Endothelial cell of umbilical vein (primary cell): Measurements from ENCODE around the gene CUX1. TPM values are rescaled to one million over a fixed set of nuclear protein-coding genes. Genes with fewer than 3 reads are reported as not detected.

ENCODE experiments used
- BruUV-seq: library from RNA; stranded (reverse); fragments of 400-500 nt; replicated peaks from 2 replicates; lab custom pipeline; 2021; lab: Mats Ljungman, UMichigan
- CTCF ChIA-PET: fragments of 300-600, 350-600 bp; sonication (Branson Sonifier 250); formaldehyde crosslinking; loops from one replicate; lab custom pipeline; 2021; ENCODE audit warnings: antibody characterized with exemption, inconsistent platforms; lab: Charles Lee
- POLR2A ChIA-PET: fragments of 300-600, 350-600 bp; sonication (Branson Sonifier 250); formaldehyde crosslinking; loops from one replicate; lab custom pipeline; 2021; ENCODE audit warnings: antibody characterized with exemption, inconsistent platforms; lab: Charles Lee
- DNase-seq: peaks from one replicate; pipeline ENCODE4 v3.0.0-alpha.2; 2011; ENCODE audit warnings: low read depth, low spot score
- FAIRE-seq: peaks from 2 replicates; lab custom pipeline; 2011; peaks lifted over from hg19 to GRCh38; lab: Jason Lieb, UNC
- H2AFZ ChIP-seq: 2 replicates; pipeline ENCODE4 v1.6.0; 2012; ENCODE audit warnings: low read depth, low read length, control low read depth, inconsistent platforms
- H3K27ac ChIP-seq: 2 replicates; pipeline ENCODE4 v1.5.1; 2011; ENCODE audit warnings: low read depth, mild to moderate bottlenecking, control low read depth, low read length, moderate library complexity; ENCODE audit not compliant: insufficient read depth
- H3K27me3 ChIP-seq, 2 experiments: 2 replicates each; pipeline versions ENCODE4 v1.6.0 to v1.6.1; 2011; ENCODE audit warnings: low read length in 2 of 2, mixed read lengths in 1 of 2; ENCODE audit not compliant: control insufficient read depth in 2 of 2, insufficient read depth in 2 of 2
- H3K36me3 ChIP-seq, 2 experiments: 2 replicates in 1 of 2; 3 replicates in 1 of 2; pipeline ENCODE4 v1.5.1; 2011; ENCODE audit warnings: low read length in 2 of 2, mild to moderate bottlenecking in 1 of 2, moderate library complexity in 1 of 2; ENCODE audit not compliant: control insufficient read depth in 2 of 2, insufficient read depth in 2 of 2; ENCODE audit errors: extremely low read depth in 1 of 2
- H3K4me1 ChIP-seq: 3 replicates; pipeline ENCODE4 v1.5.1; 2011; ENCODE audit warnings: mild to moderate bottlenecking, low read length; ENCODE audit not compliant: control insufficient read depth, insufficient read depth; ENCODE audit errors: extremely low read depth
- H3K4me2 ChIP-seq: 2 replicates; pipeline ENCODE4 v1.6.1; 2011; ENCODE audit warnings: low read length, control low read depth, mixed read lengths; ENCODE audit not compliant: insufficient read depth
- H3K4me3 ChIP-seq, 3 experiments: fragments of 200-600 bp in 1 of 3; sonication (generic), shearing (Covaris generic) in 1 of 3; replicated peaks in 1 of 3; 2 replicates each; pipeline ENCODE4 v1.5.1; 2011 to 2016; ENCODE audit warnings: control low read depth in 3 of 3, low read length in 3 of 3, mild to moderate bottlenecking in 2 of 3, inconsistent platforms in 1 of 3, low read depth in 1 of 3, moderate library complexity in 1 of 3; ENCODE audit not compliant: insufficient read depth in 1 of 3
- H3K79me2 ChIP-seq: 2 replicates; pipeline ENCODE4 v1.6.0; 2012; ENCODE audit warnings: low read length, inconsistent platforms; ENCODE audit not compliant: control insufficient read depth, insufficient read depth
- H3K9ac ChIP-seq: replicated peaks from 2 replicates; pipeline ENCODE3; 2011; ENCODE audit warnings: low read length, control low read depth; ENCODE audit not compliant: insufficient read depth; ENCODE audit errors: extremely low read depth
- H3K9me1 ChIP-seq: replicated peaks from 3 replicates; pipeline ENCODE4 v1.6.0; 2011; ENCODE audit warnings: mild to moderate bottlenecking, low read length; ENCODE audit not compliant: control insufficient read depth, insufficient read depth; ENCODE audit errors: extremely low read depth
- H3K9me3 ChIP-seq: replicated peaks from 2 replicates; pipeline ENCODE4 v1.5.1; 2012; ENCODE audit warnings: low read length, inconsistent platforms; ENCODE audit not compliant: control insufficient read depth, insufficient read depth
- H4K20me1 ChIP-seq: replicated peaks from 2 replicates; pipeline ENCODE3; 2011; ENCODE audit warnings: mild to moderate bottlenecking, low read length; ENCODE audit not compliant: control insufficient read depth, insufficient read depth; ENCODE audit errors: extremely low read depth
- CTCF ChIP-seq, 2 donors: IDR thresholded peaks; 1 replicate in 1 of 2; 2 replicates in 1 of 2; pipeline ENCODE4 v1.5.1; 2011; ENCODE audit warnings: low read length in 2 of 2, mild to moderate bottlenecking in 2 of 2, moderate library complexity in 2 of 2, control low read depth in 1 of 2, inconsistent platforms in 1 of 2, low read depth in 1 of 2; ENCODE audit not compliant: insufficient read depth in 1 of 2; ENCODE audit errors: extremely low read depth in 1 of 2
- FOS ChIP-seq: IDR thresholded peaks from 2 replicates; pipeline ENCODE4 v1.6.1; 2011; ENCODE audit warnings: mild to moderate bottlenecking, low read length, moderate library complexity, borderline replicate concordance; ENCODE audit not compliant: insufficient read depth
- MYC ChIP-seq: IDR thresholded peaks from one replicate; pipeline ENCODE4 v1.6.1; 2011; ENCODE audit warnings: mild to moderate bottlenecking, low read depth, low read length
- POLR2AphosphoS5 ChIP-seq: IDR thresholded peaks from 2 replicates; pipeline ENCODE4 v1.6.1; 2012; ENCODE audit warnings: low read depth, mild to moderate bottlenecking, control low read depth, low read length, moderate library complexity; ENCODE audit not compliant: insufficient read depth
- dilution Hi-C: fragments of 300-500 bp; cut with MboI; formaldehyde crosslinking; loops from one replicate; pipeline ENCODE4 v1.15.0; 2019; ENCODE audit warnings: low sequenced_read_pairs; ENCODE audit not compliant: extremely low pct_ligation_motif_present
- intact Hi-C: fragments of 100-400 bp; cut with micrococcal nuclease; formaldehyde crosslinking; loops from one replicate; pipeline ENCODE4 v1.10.0; 2022
- polyA plus RNA-seq, 4 experiments: library from polyadenylated mRNA; depleted of rRNA in 3 of 4; stranded (reverse) in 3 of 4; unstranded in 1 of 4; fragments of >200 nt; gene quantifications; 2 replicates each; pipeline versions ENCODE4 v1.2.1 to v1.2.3, GENCODE V29; 2011 to 2012; ENCODE audit warnings: missing spikeins in 1 of 4
- total RNA-seq: library from RNA; stranded (reverse); gene quantifications from 2 replicates; pipeline ENCODE4 v1.2.3, GENCODE V29; 2021

Gene CUX1
- total and polyA plus RNA-seq, 2 donors (not counting 3 experiments of a cell fraction or from before 2014, with no cell fraction given), result 13.8 to 49.8 TPM

GRCh38 chr7:101814991-101815825, 2.2 kb upstream of the CUX1 start:
- TF ChIP-seq POLR2AphosphoS5 (peak; percentile 28), CTCF (IDR thresholded peaks at IDR 0.05; ENCODE audit: extremely low read depth in 1 of 2, insufficient read depth in 1 of 2, low read depth in 1 of 2, low read length in 2 of 2) (peak in 1 of 2 donors; percentile 49), FOS (no peak), MYC (no peak)
- no peaks in the 10 kb centered on the region for H3K36me3 ChIP-seq
- peaks cover 23% of the 10 kb centered on the region for H3K79me2 ChIP-seq
- peaks cover 14% of the 10 kb centered on the region for H3K4me1 ChIP-seq
- H3K9me3 ChIP-seq, result no peaks in the 10 kb centered on the region
- no peaks in the 10 kb centered on the region for H3K27me3 ChIP-seq
- peak overlapping the region; percentile 91 for H2AFZ ChIP-seq
- H3K4me2 ChIP-seq, result peak overlapping the region; percentile 98
- no peaks in the 10 kb centered on the region for H3K9me1 ChIP-seq
- DNase-seq (peak; percentile 10), FAIRE-seq (no peak)
- POLR2A ChIA-PET, result no interaction called here
- CTCF ChIA-PET, result interaction anchor here (0.8 to 2.3 kb wide), 13 partner anchors 72 to 420 kb away, joined by 3 to 36 read pairs (median 5); no protein-coding TSS in a partner anchor
- H3K27ac ChIP-seq, result no peak overlapping the region
- peak overlapping the region; percentile 44 to 81 (median 47) for H3K4me3 ChIP-seq
- intact Hi-C loops, result loop anchor here (1.0 to 10.0 kb wide), 10 partner anchors 42 to 421 kb away; no protein-coding TSS in a partner anchor
- dilution Hi-C loops, result no loop called here
- peaks cover 16% of the 10 kb centered on the region for H4K20me1 ChIP-seq
- no TSS peak for BruUV-seq
- H3K9ac ChIP-seq, result no peak overlapping the region
